Measurements from ENCODE around the gene EGFL7. TPM values are rescaled to one million over a fixed set of nuclear protein-coding genes. Genes with fewer than 3 reads are reported as not detected.
A peak's percentile ranks its signal among the peaks of the same experiment; 100 is the strongest.
"Not testable (repeated sequence)": the region's sequence is repeated elsewhere in the genome, so short reads cannot be mapped to it uniquely, and the experiment has no call there.

EGFL7 gene
- total RNA-seq, 1 experiment from 2014 or later: 79.5 TPM

- BruUV-seq (replicated peaks): no TSS peak
- CTCF ChIA-PET: no interaction called here
- TF ChIP-seq, protein P1, sequence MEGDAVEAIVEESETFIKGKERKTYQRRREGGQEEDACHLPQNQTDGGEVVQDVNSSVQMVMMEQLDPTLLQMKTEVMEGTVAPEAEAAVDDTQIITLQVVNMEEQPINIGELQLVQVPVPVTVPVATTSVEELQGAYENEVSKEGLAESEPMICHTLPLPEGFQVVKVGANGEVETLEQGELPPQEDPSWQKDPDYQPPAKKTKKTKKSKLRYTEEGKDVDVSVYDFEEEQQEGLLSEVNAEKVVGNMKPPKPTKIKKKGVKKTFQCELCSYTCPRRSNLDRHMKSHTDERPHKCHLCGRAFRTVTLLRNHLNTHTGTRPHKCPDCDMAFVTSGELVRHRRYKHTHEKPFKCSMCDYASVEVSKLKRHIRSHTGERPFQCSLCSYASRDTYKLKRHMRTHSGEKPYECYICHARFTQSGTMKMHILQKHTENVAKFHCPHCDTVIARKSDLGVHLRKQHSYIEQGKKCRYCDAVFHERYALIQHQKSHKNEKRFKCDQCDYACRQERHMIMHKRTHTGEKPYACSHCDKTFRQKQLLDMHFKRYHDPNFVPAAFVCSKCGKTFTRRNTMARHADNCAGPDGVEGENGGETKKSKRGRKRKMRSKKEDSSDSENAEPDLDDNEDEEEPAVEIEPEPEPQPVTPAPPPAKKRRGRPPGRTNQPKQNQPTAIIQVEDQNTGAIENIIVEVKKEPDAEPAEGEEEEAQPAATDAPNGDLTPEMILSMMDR (conservative IDR thresholded peaks at IDR 0.05; ENCODE audit: low read depth, low read length): no peak
- no peak for TF ChIP-seq EZH2 (IDR thresholded peaks at IDR 0.05; ENCODE audit: borderline replicate concordance, low read depth, low read length, poor library complexity, severe bottlenecking)
- POLR2A ChIA-PET (ENCODE audit: low non-redundant PET): no interaction called here
- no peaks in the 10 kb centered on the region for H3K9me3 ChIP-seq (ENCODE audit: low read depth, low read length, poor library complexity, severe bottlenecking)
- DNase-seq (ENCODE audit: low spot score): no peak
- H3K4me3 ChIP-seq (ENCODE audit: low read depth, low read length, poor library complexity, severe bottlenecking): no peak overlapping the region
- H3K36me3 ChIP-seq (ENCODE audit: insufficient read depth, low read length, poor library complexity, severe bottlenecking): no peaks in the 10 kb centered on the region
- intact Hi-C loops (cut with micrococcal nuclease; ENCODE audit: unreplicated experiment): no loop called here
- peaks cover 16% of the 10 kb centered on the region for H3K4me1 ChIP-seq (ENCODE audit: insufficient read depth, low read length, poor library complexity, severe bottlenecking)
- H3K27me3 ChIP-seq (replicated peaks; ENCODE audit: insufficient read depth, low read depth, low read length, poor library complexity): no peaks in the 10 kb centered on the region
- no peak overlapping the region for H3K27ac ChIP-seq (ENCODE audit: low read depth, low read length, poor library complexity, severe bottlenecking)
Measured at GRCh38 chr9:136709454-136710109, 46.9 kb downstream of the EGFL7 start.

- no peaks in the 10 kb centered on the region for H3K36me3 ChIP-seq (ENCODE audit: insufficient read depth, low read length, poor library complexity, severe bottlenecking)
- intact Hi-C loops (cut with micrococcal nuclease; ENCODE audit: unreplicated experiment): no loop called here
Measured at GRCh38 chr9:136710543-136710942, 47.8 kb downstream of the EGFL7 start.

DNA sequence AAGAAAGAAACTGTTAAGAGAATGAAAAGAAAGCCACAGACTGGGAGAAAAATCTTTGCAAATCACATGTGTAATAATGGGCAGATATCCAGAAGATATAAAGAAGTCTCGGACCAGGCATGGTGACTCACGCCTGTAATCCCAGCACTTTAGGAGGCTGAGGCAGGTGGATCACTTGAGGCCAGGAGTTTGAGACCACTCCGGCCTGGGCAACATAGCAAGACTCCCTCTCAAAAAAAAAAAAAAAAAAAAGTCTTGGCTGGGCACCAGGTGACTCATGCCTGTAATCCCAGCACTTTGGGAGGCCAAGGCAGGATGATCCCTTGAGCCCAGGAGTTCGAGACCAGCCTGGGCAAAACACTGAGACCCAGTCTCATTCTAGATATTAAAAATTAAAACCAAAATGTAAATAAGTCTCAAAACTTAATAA lies 48.5 kb downstream of the EGFL7 start:
- H3K9me3 ChIP-seq (ENCODE audit: low read depth, low read length, poor library complexity, severe bottlenecking); H3K27ac ChIP-seq (ENCODE audit: low read depth, low read length, poor library complexity, severe bottlenecking); BruUV-seq (replicated peaks); H3K36me3 ChIP-seq (ENCODE audit: insufficient read depth, low read length, poor library complexity, severe bottlenecking); intact Hi-C loops (cut with micrococcal nuclease; ENCODE audit: unreplicated experiment); CTCF ChIA-PET; H3K4me3 ChIP-seq (ENCODE audit: low read depth, low read length, poor library complexity, severe bottlenecking); POLR2A ChIA-PET (ENCODE audit: low non-redundant PET); H3K27me3 ChIP-seq (replicated peaks; ENCODE audit: insufficient read depth, low read depth, low read length, poor library complexity): not testable (repeated sequence)
- peak; percentile 40 for DNase-seq (ENCODE audit: low spot score)
- peaks cover 16% of the 10 kb centered on the region for H3K4me1 ChIP-seq (ENCODE audit: insufficient read depth, low read length, poor library complexity, severe bottlenecking)

More at GRCh38 chr9:136710543-136710942, 47.8 kb downstream of the EGFL7 start:
- BruUV-seq (replicated peaks): no TSS peak
- TF ChIP-seq EZH2 (IDR thresholded peaks at IDR 0.05; ENCODE audit: borderline replicate concordance, low read depth, low read length, poor library complexity, severe bottlenecking): no peak
- TF ChIP-seq, protein P1 (conservative IDR thresholded peaks at IDR 0.05; ENCODE audit: low read depth, low read length): no peak
- no peak for DNase-seq (ENCODE audit: low spot score)
- Histone ChIP-seq H3K4me3 (ENCODE audit: low read depth, low read length, poor library complexity, severe bottlenecking) (no peak overlapping the region), H3K27ac (ENCODE audit: low read depth, low read length, poor library complexity, severe bottlenecking) (no peak overlapping the region), H3K4me1 (ENCODE audit: insufficient read depth, low read length, poor library complexity, severe bottlenecking) (peaks cover 16% of the 10 kb centered on the region), H3K27me3 (replicated peaks; ENCODE audit: insufficient read depth, low read depth, low read length, poor library complexity) (no peaks in the 10 kb centered on the region), H3K9me3 (ENCODE audit: low read depth, low read length, poor library complexity, severe bottlenecking) (no peaks in the 10 kb centered on the region)
- CTCF ChIA-PET: no interaction called here
- POLR2A ChIA-PET (ENCODE audit: low non-redundant PET): no interaction called here
